Esophagus (tissue), 2 donors: ENCODE data around the gene SPAG5. TPM values are rescaled to one million over a fixed set of nuclear protein-coding genes. Genes with fewer than 3 reads are reported as not detected.
"Not testable (repeated sequence)": the region's sequence is repeated elsewhere in the genome, so short reads cannot be mapped to it uniquely, and the experiment has no call there.

Source experiments
- H3K27ac ChIP-seq, 2 donors: one replicate each; pipeline ENCODE4 v1.5.1; 2013; ENCODE audit warnings: low read depth in 2 of 2, mild to moderate bottlenecking in 2 of 2, inconsistent platforms in 1 of 2, low read length in 1 of 2, moderate library complexity in 1 of 2
- H3K27me3 ChIP-seq, 2 donors: one replicate each; pipeline ENCODE4 v1.6.1; 2013; ENCODE audit warnings: low read length in 2 of 2, control low read depth in 1 of 2, mild to moderate bottlenecking in 1 of 2; ENCODE audit not compliant: insufficient read depth in 2 of 2, control insufficient read depth in 1 of 2
- H3K36me3 ChIP-seq, 2 donors: one replicate each; pipeline ENCODE4 v1.6.1; 2013; ENCODE audit warnings: low read length in 1 of 2; ENCODE audit not compliant: control insufficient read depth in 2 of 2, insufficient read depth in 2 of 2
- H3K4me1 ChIP-seq, 2 donors: one replicate each; pipeline ENCODE4 v1.6.1; 2013; ENCODE audit warnings: low read length in 1 of 2; ENCODE audit not compliant: control insufficient read depth in 2 of 2, insufficient read depth in 2 of 2
- H3K4me3 ChIP-seq, 2 donors: one replicate each; pipeline ENCODE4 v1.5.1; 2013; ENCODE audit warnings: low read length in 2 of 2, mild to moderate bottlenecking in 2 of 2, low read depth in 1 of 2, moderate library complexity in 1 of 2
- H3K9me3 ChIP-seq, 2 donors: one replicate each; pipeline ENCODE4 v1.6.1; 2013; ENCODE audit warnings: mild to moderate bottlenecking in 2 of 2, low read depth in 1 of 2, low read length in 1 of 2, moderate library complexity in 1 of 2; ENCODE audit not compliant: control insufficient read depth in 2 of 2, insufficient read depth in 1 of 2
- WGBS, 2 donors: extraction: QIAGEN DNeasy Blood & Tissue Kit; methylation state at CpG; one replicate each; pipeline ENCODE4 v1.1.7; 2013; 5-methylcytosine and 5-hydroxymethylcytosine counted together
- polyA plus RNA-seq, 2 donors: library from polyadenylated mRNA; stranded (reverse); fragments of 200-250 nt; gene quantifications; one replicate each; pipeline ENCODE4 v1.2.3, GENCODE V29; 2013
- donor health status: healthy with polysubstance abuse.
- donor health status: Bipolar disorder and iron deficiency.

The SPAG5 gene
- polyA plus RNA-seq, 2 donors = 11.6 to 19.7 TPM

- Histone ChIP-seq H3K36me3 (peaks cover 7 to 11% of the 10 kb centered on the region in 2 donors), H3K27me3 (no peaks in the 10 kb centered on the region), H3K9me3 (no peaks in the 10 kb centered on the region), H3K4me1 (no peaks in the 10 kb centered on the region), H3K4me3 (no peak overlapping the region), H3K27ac (no peak overlapping the region)
- 80 to 93% methylated on average over 3 of the region's 3 CpGs for WGBS, 2 donors
Observed at GRCh38 chr17:28584434-28584833, 14.4 kb downstream of the SPAG5 start.

GRCh38 chr17:28582513-28582912 is 16.3 kb downstream of the SPAG5 start:
- Histone ChIP-seq H3K27ac (no peak overlapping the region), H3K9me3 (no peaks in the 10 kb centered on the region), H3K4me1 (no peaks in the 10 kb centered on the region), H3K27me3 (no peaks in the 10 kb centered on the region), H3K4me3 (no peak overlapping the region), H3K36me3 (peaks cover 7 to 11% of the 10 kb centered on the region in 2 donors)
- 96 to 97% methylated on average over 2 of the region's 2 CpGs for WGBS, 2 donors

- WGBS, 2 donors = 98 to 99% methylated on average over 3 of the region's 3 CpGs
- H3K36me3 ChIP-seq = peaks cover 7 to 11% of the 10 kb centered on the region in 2 donors
- H3K4me3 ChIP-seq = no peak overlapping the region
Observed at GRCh38 chr17:28580959-28581358, 17.9 kb downstream of the SPAG5 start.

GRCh38 chr17:28579526-28579925 is 19.3 kb downstream of the SPAG5 start:
- peaks cover 0 to 4% of the 10 kb centered on the region in 2 donors for H3K4me1 ChIP-seq
- 80 to 81% methylated on average over 4 of the region's 4 CpGs for WGBS, 2 donors
- no peak overlapping the region for H3K4me3 ChIP-seq
- peaks cover 3 to 8% of the 10 kb centered on the region in 2 donors for H3K36me3 ChIP-seq
- no peaks in the 10 kb centered on the region for H3K27me3 ChIP-seq
- no peak overlapping the region for H3K27ac ChIP-seq
- H3K9me3 ChIP-seq = no peaks in the 10 kb centered on the region

More at GRCh38 chr17:28580959-28581358, 17.9 kb downstream of the SPAG5 start:
- Histone ChIP-seq H3K27me3 (no peaks in the 10 kb centered on the region), H3K9me3 (no peaks in the 10 kb centered on the region), H3K27ac (no peak overlapping the region), H3K4me1 (peaks cover 0 to 4% of the 10 kb centered on the region in 2 donors)

GRCh38 chr17:28578246-28579195 is 20.3 kb downstream of the SPAG5 start:
- H3K9me3 ChIP-seq = no peaks in the 10 kb centered on the region
- 94 to 97% methylated on average over 8 of the region's 8 CpGs for WGBS, 2 donors
- peaks cover 0 to 4% of the 10 kb centered on the region in 2 donors for H3K4me1 ChIP-seq
- no peak overlapping the region for H3K27ac ChIP-seq
- no peaks in the 10 kb centered on the region for H3K27me3 ChIP-seq
- H3K36me3 ChIP-seq = peaks cover 0 to 2% of the 10 kb centered on the region in 2 donors
- H3K4me3 ChIP-seq = no peak overlapping the region

GRCh38 chr17:28577466-28577824 is 21.4 kb downstream of the SPAG5 start:
- Histone ChIP-seq H3K27me3 (no peaks in the 10 kb centered on the region), H3K9me3 (no peaks in the 10 kb centered on the region), H3K27ac (peak overlapping the region; percentile 40 to 68), H3K4me1 (peaks cover 0 to 4% of the 10 kb centered on the region in 2 donors), H3K4me3 (no peak overlapping the region), H3K36me3 (peaks cover 0 to 5% of the 10 kb centered on the region in 2 donors)
- 95 to 96% methylated on average over 3 of the region's 3 CpGs for WGBS, 2 donors

GRCh38 chr17:28576758-28577465 is 21.9 kb downstream of the SPAG5 start, which contains the start of gene ALDOC:
TSS of gene ALDOC (minus strand) at chr17:28576895. CDS start at chr17:28575532, 1,363 bp downstream.
- H3K36me3 ChIP-seq = peaks cover 0 to 5% of the 10 kb centered on the region in 2 donors
- no peaks in the 10 kb centered on the region for H3K27me3 ChIP-seq
- peak within 1 kb of the TSS; percentile 40 to 68 for H3K27ac ChIP-seq
- peaks cover 0 to 4% of the 10 kb centered on the region in 2 donors for H3K4me1 ChIP-seq
- no peaks in the 10 kb centered on the region for H3K9me3 ChIP-seq
- peak within 1 kb of the TSS in 1 of 2 donors; percentile 31 for H3K4me3 ChIP-seq
- WGBS, 2 donors = 5 to 9% methylated on average over 24 to 26 of the region's 26 CpGs

- H3K27me3 ChIP-seq, H3K9me3 ChIP-seq, H3K36me3 ChIP-seq, H3K27ac ChIP-seq, H3K4me3 ChIP-seq, H3K4me1 ChIP-seq: not testable (repeated sequence)
- WGBS, 2 donors = 68 to 70% methylated on average over 3 of the region's 3 CpGs
Observed at GRCh38 chr17:28576016-28576415, 22.8 kb downstream of the SPAG5 start.

- no peak overlapping the region for H3K27ac ChIP-seq
- no peaks in the 10 kb centered on the region for H3K27me3 ChIP-seq
- H3K36me3 ChIP-seq = peaks cover 0 to 5% of the 10 kb centered on the region in 2 donors
- H3K4me1 ChIP-seq = peaks cover 0 to 4% of the 10 kb centered on the region in 2 donors
- 94% methylated on average over 14 of the region's 14 CpGs for WGBS, 2 donors
- H3K9me3 ChIP-seq = no peaks in the 10 kb centered on the region
- no peak overlapping the region for H3K4me3 ChIP-seq
Observed at GRCh38 chr17:28575126-28575795, 23.6 kb downstream of the SPAG5 start.
